ENCODE data around the gene WNK1. TPM values are rescaled to one million over a fixed set of nuclear protein-coding genes. Genes with fewer than 3 reads are reported as not detected.

WNK1 gene
- total RNA-seq, 1 experiment from 2014 or later: 27.0 TPM

GRCh38 chr12:862303-862911 lies 110.0 kb downstream of the WNK1 start:
- no peak for DNase-seq (ENCODE audit: low read depth)

- DNase-seq (ENCODE audit: low read depth): no peak
These were observed 110.9 kb downstream of the WNK1 start for GRCh38 chr12:863285-863684.

GRCh38 chr12:865614-866013 lies 113.2 kb downstream of the WNK1 start:
- DNase-seq (ENCODE audit: low read depth): no peak

- no peak for DNase-seq (ENCODE audit: low read depth)
These were observed 115.5 kb downstream of the WNK1 start for GRCh38 chr12:867905-868304.

GRCh38 chr12:868722-869121 lies 116.3 kb downstream of the WNK1 start:
- DNase-seq (ENCODE audit: low read depth): no peak

GRCh38 chr12:870378-870777 lies 118.0 kb downstream of the WNK1 start:
- DNase-seq (ENCODE audit: low read depth): no peak

- no peak for DNase-seq (ENCODE audit: low read depth)
These were observed 121.6 kb downstream of the WNK1 start for GRCh38 chr12:873954-874353.

- DNase-seq (ENCODE audit: low read depth): peak; percentile 57
These were observed 127.3 kb downstream of the WNK1 start for GRCh38 chr12:879641-880040.

- no peak for DNase-seq (ENCODE audit: low read depth)
These were observed 128.3 kb downstream of the WNK1 start for GRCh38 chr12:880656-881055.

GRCh38 chr12:884746-885414 lies 132.5 kb downstream of the WNK1 start:
- DNase-seq (ENCODE audit: low read depth): no peak

- no peak for DNase-seq (ENCODE audit: low read depth)
These were observed 133.3 kb downstream of the WNK1 start for GRCh38 chr12:885701-886100.

- no peak for DNase-seq (ENCODE audit: low read depth)
These were observed 133.8 kb downstream of the WNK1 start for GRCh38 chr12:886206-886605.

- no peak for DNase-seq (ENCODE audit: low read depth)
These were observed 141.8 kb downstream of the WNK1 start for GRCh38 chr12:894226-894625.

GRCh38 chr12:896031-896430 lies 143.7 kb downstream of the WNK1 start:
- DNase-seq (ENCODE audit: low read depth): no peak

GRCh38 chr12:897386-897785 lies 145.0 kb downstream of the WNK1 start:
- no peak for DNase-seq (ENCODE audit: low read depth)

GRCh38 chr12:902581-902980 lies 150.2 kb downstream of the WNK1 start:
- DNase-seq (ENCODE audit: low read depth): no peak

- DNase-seq (ENCODE audit: low read depth): no peak
These were observed 150.7 kb downstream of the WNK1 start for GRCh38 chr12:903055-903454.

GRCh38 chr12:904010-904414 lies 151.6 kb downstream of the WNK1 start:
- no peak for DNase-seq (ENCODE audit: low read depth)

- DNase-seq (ENCODE audit: low read depth): no peak
These were observed 153.1 kb downstream of the WNK1 start for GRCh38 chr12:905261-906031.

GRCh38 chr12:906062-906585 lies 153.7 kb downstream of the WNK1 start:
- no peak for DNase-seq (ENCODE audit: low read depth)

- no peak for DNase-seq (ENCODE audit: low read depth)
These were observed 155.2 kb downstream of the WNK1 start for GRCh38 chr12:907413-908185.

- DNase-seq (ENCODE audit: low read depth): no peak
These were observed 157.5 kb downstream of the WNK1 start for GRCh38 chr12:909861-910260.
